Lower lobe of right lung (tissue), 2 donors: Measurements from ENCODE around the gene TCEA3. TPM values are rescaled to one million over a fixed set of nuclear protein-coding genes. Genes with fewer than 3 reads are reported as not detected.

Experiments
- ATAC-seq, 2 donors: fragments of 200-7000 bp; cut with Tn5 transposase; one replicate each; pipeline ENCODE4 v1.9.1; 2020 to 2022; ENCODE audit warnings: mild to moderate bottlenecking in 2 of 2, moderate library complexity in 2 of 2
- DNase-seq: peaks from one replicate; pipeline ENCODE4 v3.0.0-alpha.2; 2020
- H3K27ac ChIP-seq: fragments of 200-600 bp; one replicate; pipeline ENCODE4 v1.8.0; 2022
- H3K27me3 ChIP-seq: fragments of 200-600 bp; one replicate; pipeline ENCODE4 v1.8.0; 2022; ENCODE audit warnings: low read depth
- H3K36me3 ChIP-seq: fragments of 200-600 bp; one replicate; pipeline ENCODE4 v1.8.0; 2022; ENCODE audit warnings: mild to moderate bottlenecking
- H3K4me1 ChIP-seq: fragments of 200-600 bp; one replicate; pipeline ENCODE4 v1.8.0; 2022
- H3K4me3 ChIP-seq: fragments of 200-600 bp; one replicate; pipeline ENCODE4 v1.8.0; 2022; ENCODE audit warnings: mild to moderate bottlenecking
- H3K9me3 ChIP-seq: fragments of 200-600 bp; one replicate; pipeline ENCODE4 v1.8.0; 2022
- CTCF ChIP-seq: fragments of 200-600 bp; IDR thresholded peaks from one replicate; pipeline ENCODE4 v1.8.0; 2022; ENCODE audit warnings: antibody characterized with exemption, mild to moderate bottlenecking
- intact Hi-C: fragments of 100-400 bp; cut with DNase I; formaldehyde crosslinking; loops from one replicate; pipeline ENCODE4 v1.11.0; 2022
- total RNA-seq: library from RNA; stranded (reverse); fragmentation: NEBNext Ultra II Directional; extraction: Animal tissue kit (Norgen Biotek cat#: 25700); gene quantifications from one replicate; pipeline ENCODE4 v1.2.1, GENCODE V29; 2021
- donor health status: DM: no; HTN: yes; CAD: no; lungs with severe emphysema.

TCEA3 gene
- total RNA-seq, 1 donor from 2014 or later, result 41.9 TPM

- no peak overlapping the region for H3K27ac ChIP-seq
- intact Hi-C loops, result no loop called here
- no peak for DNase-seq
- H3K9me3 ChIP-seq, result no peaks in the 10 kb centered on the region
- H3K4me3 ChIP-seq, result no peak overlapping the region
- ATAC-seq, result no peak
- H3K4me1 ChIP-seq, result peaks cover 10% of the 10 kb centered on the region
- H3K36me3 ChIP-seq, result no peaks in the 10 kb centered on the region
- no peaks in the 10 kb centered on the region for H3K27me3 ChIP-seq
- no peak for TF ChIP-seq CTCF
These were observed 36.5 kb upstream of the TCEA3 start for GRCh38 chr1:23461050-23461449.

DNA sequence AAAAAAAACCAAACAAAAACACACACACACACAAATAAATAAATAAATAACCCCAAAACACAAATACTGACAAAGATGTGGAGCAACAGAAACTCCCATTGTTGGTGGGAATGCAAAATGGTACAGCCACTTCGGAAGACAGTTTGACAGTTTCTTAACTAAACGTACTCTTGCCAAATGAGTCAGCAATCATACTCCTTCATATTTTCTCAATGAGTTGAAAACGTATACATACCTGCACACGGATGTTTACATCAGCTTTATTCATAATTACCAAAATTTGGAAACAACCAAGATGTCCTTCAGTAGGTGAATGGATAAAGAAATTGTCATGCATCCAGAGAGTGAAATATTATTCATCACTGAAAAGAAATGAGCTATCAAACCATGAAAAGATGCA, 36.0 kb upstream of the TCEA3 start:
- Histone ChIP-seq H3K4me3 (no peak overlapping the region), H3K4me1 (peaks cover 10% of the 10 kb centered on the region), H3K27me3 (no peaks in the 10 kb centered on the region), H3K27ac (no peak overlapping the region), H3K36me3 (peaks cover 4% of the 10 kb centered on the region), H3K9me3 (no peaks in the 10 kb centered on the region)
- no peak for TF ChIP-seq CTCF
- DNase-seq (no peak), ATAC-seq (no peak)
- intact Hi-C loops, result no loop called here

DNA sequence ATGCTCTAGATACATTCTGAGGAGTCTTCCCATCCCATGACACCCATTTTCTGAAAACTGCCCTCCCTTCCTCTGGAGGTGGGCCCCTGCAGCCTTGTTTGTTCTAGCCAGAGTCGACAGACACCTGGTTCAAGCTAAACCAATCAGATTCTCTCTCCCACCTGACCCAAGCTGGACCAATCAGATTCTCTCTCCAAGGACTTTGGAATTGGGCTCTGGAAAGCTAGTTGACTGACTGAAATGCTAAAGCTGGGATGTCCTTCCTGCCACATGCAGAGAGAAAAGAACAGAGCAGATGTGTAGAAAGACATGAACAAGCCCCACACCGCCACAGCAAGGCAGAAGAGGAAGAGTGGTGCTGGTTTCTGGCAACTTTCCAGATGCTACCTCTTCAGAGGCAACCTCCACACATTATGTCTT, 34.8 kb upstream of the TCEA3 start:
- ATAC-seq (no peak), DNase-seq (no peak)
- peaks cover 6% of the 10 kb centered on the region for H3K36me3 ChIP-seq
- H3K4me1 ChIP-seq, result peaks cover 10% of the 10 kb centered on the region
- H3K4me3 ChIP-seq, result no peak overlapping the region
- H3K27ac ChIP-seq, result no peak overlapping the region
- no peaks in the 10 kb centered on the region for H3K27me3 ChIP-seq
- no peak for TF ChIP-seq CTCF
- intact Hi-C loops, result no loop called here
- no peaks in the 10 kb centered on the region for H3K9me3 ChIP-seq

DNA sequence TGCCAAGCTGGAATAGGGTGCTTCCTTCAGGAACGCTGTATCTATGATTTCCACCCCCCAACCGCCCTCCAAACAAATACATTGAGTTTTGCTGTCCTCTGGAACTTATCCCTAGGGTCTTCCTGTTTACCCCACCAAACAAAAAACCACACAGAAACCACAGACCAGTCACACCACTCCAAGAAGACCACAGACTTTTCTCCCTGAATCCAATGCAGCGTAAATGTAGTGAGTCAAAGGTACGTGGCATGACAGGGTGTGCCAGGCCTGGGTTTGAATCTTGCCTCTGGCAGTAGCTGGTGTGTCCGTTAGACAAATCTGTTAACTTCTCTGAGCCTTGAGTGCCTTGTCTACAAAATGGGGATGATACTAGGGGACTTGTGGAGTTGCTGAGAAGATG, 31.7 kb upstream of the TCEA3 start:
- Histone ChIP-seq H3K27ac (no peak overlapping the region), H3K36me3 (peaks cover 6% of the 10 kb centered on the region), H3K27me3 (no peaks in the 10 kb centered on the region), H3K4me1 (peaks cover 23% of the 10 kb centered on the region), H3K4me3 (no peak overlapping the region), H3K9me3 (no peaks in the 10 kb centered on the region)
- intact Hi-C loops, result no loop called here
- TF ChIP-seq CTCF, result no peak
- DNase-seq (no peak), ATAC-seq (no peak)

DNA sequence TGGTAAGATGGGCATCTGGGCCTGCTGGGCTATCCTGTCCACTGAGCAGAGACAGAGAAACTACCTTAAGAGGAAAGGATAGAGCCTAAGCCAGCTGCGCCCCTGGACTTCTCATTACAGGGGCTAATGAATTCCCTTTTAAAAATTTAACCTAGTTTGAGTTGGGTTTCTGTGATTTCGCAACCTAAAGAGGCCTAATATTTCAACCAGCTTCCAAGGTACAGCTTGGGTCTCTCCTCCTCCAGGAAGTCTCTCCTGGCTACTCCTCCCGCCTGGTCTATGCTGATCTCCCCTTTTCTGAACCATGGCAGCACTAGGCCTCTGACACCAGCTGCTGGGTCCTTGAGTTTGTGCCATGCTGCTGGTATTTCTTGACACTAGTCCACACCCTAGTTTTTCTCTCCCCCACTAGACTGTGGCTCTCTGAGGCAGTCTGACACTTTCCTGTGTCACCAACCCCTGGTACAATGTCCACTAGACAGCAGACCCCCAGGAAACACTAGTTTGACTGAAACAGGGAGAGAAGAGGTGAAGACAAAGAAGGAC, 29.0 kb upstream of the TCEA3 start:
- Histone ChIP-seq H3K4me1 (peaks cover 33% of the 10 kb centered on the region), H3K9me3 (no peaks in the 10 kb centered on the region), H3K36me3 (peaks cover 22% of the 10 kb centered on the region), H3K27ac (peak overlapping the region; percentile 51), H3K27me3 (no peaks in the 10 kb centered on the region), H3K4me3 (no peak overlapping the region)
- DNase-seq (no peak), ATAC-seq (peak in 1 of 2 donors; percentile 9)
- no peak for TF ChIP-seq CTCF
- intact Hi-C loops, result no loop called here

- peak; percentile 90 for DNase-seq
- no peak overlapping the region for H3K27ac ChIP-seq
- intact Hi-C loops, result no loop called here
These were observed 27.5 kb upstream of the TCEA3 start for GRCh38 chr1:23452011-23452411.

More at GRCh38 chr1:23452011-23452411, 27.5 kb upstream of the TCEA3 start:
- Histone ChIP-seq H3K4me3 (no peak overlapping the region), H3K36me3 (peaks cover 26% of the 10 kb centered on the region), H3K4me1 (peaks cover 27% of the 10 kb centered on the region), H3K27me3 (no peaks in the 10 kb centered on the region), H3K9me3 (no peaks in the 10 kb centered on the region)
- ATAC-seq, result peak; percentile 95 to 96
- no peak for TF ChIP-seq CTCF
